ENCODE measurements around the gene KCNH8. TPM values are rescaled to one million over a fixed set of nuclear protein-coding genes. Genes with fewer than 3 reads are reported as not detected.

Gene KCNH8
- total RNA-seq, 1 experiment from 2014 or later = 0.12 TPM

GRCh38 chr3:19392150-19392549 is 243.8 kb downstream of the KCNH8 start:
- Histone ChIP-seq H3K9me3 (ENCODE audit: control insufficient read depth in 1 of 2, insufficient read depth in 1 of 2, low read depth in 1 of 2, low read length in 2 of 2) (peaks cover 0 to 5% of the 10 kb centered on the region in 2 experiments; a peak in 3 of 4 replicates), H3K9ac (ENCODE audit: low read length) (no peak overlapping the region), H3K9me2 (ENCODE audit: insufficient read depth) (no peaks in the 10 kb centered on the region), H3K4me3 (replicated peaks in 1 of 2; ENCODE audit: low read depth in 1 of 2, low read length in 2 of 2) (no peak overlapping the region), H3K4me1 (ENCODE audit: control insufficient read depth in 1 of 2, insufficient read depth in 2 of 2, low read length in 2 of 2) (no peaks in the 10 kb centered on the region), H3K79me2 (ENCODE audit: insufficient read depth, low read length) (no peaks in the 10 kb centered on the region), H2AFZ (ENCODE audit: low read depth, low read length, poor library complexity, severe bottlenecking) (no peak overlapping the region), H3K36me3 (ENCODE audit: control insufficient read depth in 1 of 2, insufficient read depth in 2 of 2, low read length in 2 of 2) (no peaks in the 10 kb centered on the region), H4K20me1 (ENCODE audit: insufficient read depth) (no peaks in the 10 kb centered on the region), H3K27ac (ENCODE audit: low read depth, low read length) (no peak overlapping the region), H3K27me3 (ENCODE audit: insufficient read depth, low read length) (no peaks in the 10 kb centered on the region), H3K4me2 (ENCODE audit: low read length) (no peak overlapping the region)
- BruUV-seq (replicated peaks) = no TSS peak
- ChIA-PET RAD21 (ENCODE audit: low non-redundant PET in 1 of 2, low total read pairs in 2 of 2, uncharacterized antibody in 2 of 2, unreplicated experiment in 2 of 2) (no interaction called here), CTCF (no interaction called here), POLR2A (no interaction called here)
- TF ChIP-seq EGR1 (IDR thresholded peaks at IDR 0.05; ENCODE audit: low read depth) = no peak
- TF ChIP-seq REST (IDR thresholded peaks at IDR 0.05; ENCODE audit: low read depth) = no peak
- no peak for TF ChIP-seq ZBTB33 (IDR thresholded peaks at IDR 0.05; ENCODE audit: extremely low read depth, insufficient replicate concordance, low read length)
- TF ChIP-seq CEBPB (IDR thresholded peaks at IDR 0.05; ENCODE audit: low read depth) = no peak
- TF ChIP-seq SRF (IDR thresholded peaks at IDR 0.05; ENCODE audit: low read depth) = no peak
- no peak for TF ChIP-seq EZH2 (IDR thresholded peaks at IDR 0.05)
- TF ChIP-seq ZNF274 (IDR thresholded peaks at IDR 0.05; ENCODE audit: low read depth, low read length) = no peak
- TF ChIP-seq EZH2phosphoT487 (IDR thresholded peaks at IDR 0.05; ENCODE audit: borderline replicate concordance) = no peak
- TF ChIP-seq YY1 (IDR thresholded peaks at IDR 0.05; ENCODE audit: extremely low read depth, insufficient replicate concordance, low read depth, low read length) = no peak
- no peak for TF ChIP-seq POLR2A (IDR thresholded peaks at IDR 0.05; ENCODE audit: borderline replicate concordance, extremely low read depth, insufficient read depth, insufficient read length)
- TF ChIP-seq ATF3 (IDR thresholded peaks at IDR 0.05) = no peak
- intact Hi-C loops (cut with micrococcal nuclease) = no loop called here
- DNase-seq (ENCODE audit: low read depth, low spot score) = no peak
- ATAC-seq = no peak

Measured in HCT116 (cell line).